GM23248 (cell line): ENCODE results near the gene LSM5. TPM values are rescaled to one million over a fixed set of nuclear protein-coding genes. Genes with fewer than 3 reads are reported as not detected.
"Not testable (repeated sequence)": the region's sequence is repeated elsewhere in the genome, so short reads cannot be mapped to it uniquely, and the experiment has no call there.

Experiments
- DNase-seq: peaks from one replicate; pipeline ENCODE4 v3.0.0-alpha.2; 2015
- H2AFZ ChIP-seq: fragments of 200-600 bp; sonication (generic); 2 replicates; pipeline ENCODE4 v1.6.1; 2016; ENCODE audit warnings: antibody characterized with exemption
- H3F3A ChIP-seq: fragments of 200-600 bp; sonication (generic); 2 replicates; pipeline ENCODE4 v1.6.1; 2016; ENCODE audit warnings: mild to moderate bottlenecking, antibody characterized with exemption, mixed run types; ENCODE audit not compliant: insufficient read depth
- H3K27ac ChIP-seq: fragments of 200-600 bp; sonication (generic); 2 replicates; pipeline ENCODE4 v1.5.1; 2016; ENCODE audit warnings: mild to moderate bottlenecking
- H3K27me3 ChIP-seq: fragments of 200-600 bp; sonication (generic); replicated peaks from 2 replicates; pipeline ENCODE4 v1.6.1; 2016; ENCODE audit warnings: mild to moderate bottlenecking; ENCODE audit not compliant: insufficient read depth
- H3K36me3 ChIP-seq: fragments of 200-600 bp; sonication (generic); 2 replicates; pipeline ENCODE4 v1.6.1; 2016; ENCODE audit warnings: low read depth, mild to moderate bottlenecking
- H3K4me1 ChIP-seq: fragments of 200-600 bp; sonication (generic); 2 replicates; pipeline ENCODE4 v1.6.1; 2016; ENCODE audit warnings: mild to moderate bottlenecking; ENCODE audit not compliant: insufficient read depth
- H3K4me2 ChIP-seq: fragments of 200-600 bp; sonication (generic); one replicate; pipeline ENCODE4 v1.6.1; 2016; ENCODE audit warnings: mild to moderate bottlenecking; ENCODE audit not compliant: unreplicated experiment
- H3K4me3 ChIP-seq: fragments of 200-600 bp; sonication (generic); 2 replicates; pipeline ENCODE4 v1.5.1; 2016; ENCODE audit warnings: mild to moderate bottlenecking
- H3K79me2 ChIP-seq: fragments of 200-600 bp; sonication (generic); 2 replicates; pipeline ENCODE4 v1.6.1; 2016; ENCODE audit warnings: mild to moderate bottlenecking; ENCODE audit not compliant: insufficient read depth
- H3K9ac ChIP-seq: fragments of 200-600 bp; sonication (generic); 2 replicates; pipeline ENCODE4 v1.6.1; 2016; ENCODE audit warnings: mild to moderate bottlenecking
- H3K9me2 ChIP-seq: fragments of 200-600 bp; sonication (generic); 2 replicates; pipeline ENCODE4 v1.6.1; 2016; ENCODE audit warnings: mixed run types, mild to moderate bottlenecking, moderate library complexity; ENCODE audit not compliant: insufficient read depth
- H3K9me3 ChIP-seq: fragments of 200-600 bp; sonication (generic); one replicate; pipeline ENCODE4 v1.6.1; 2017; ENCODE audit warnings: low read depth
- H4K20me1 ChIP-seq: fragments of 200-600 bp; sonication (generic); 2 replicates; pipeline ENCODE4 v1.6.0; 2016; ENCODE audit not compliant: insufficient read depth
- EZH2 ChIP-seq: fragments of 200-600 bp; sonication (generic); IDR thresholded peaks from 2 replicates; pipeline ENCODE4 v1.6.1; 2018; ENCODE audit warnings: antibody characterized with exemption, mild to moderate bottlenecking; ENCODE audit not compliant: insufficient read depth, poor library complexity, severe bottlenecking
- EZH2phosphoT487 ChIP-seq: fragments of 200-600 bp; sonication (generic); IDR thresholded peaks from 2 replicates; pipeline ENCODE4 v1.6.1; 2018; ENCODE audit warnings: antibody characterized with exemption, moderate library complexity, mild to moderate bottlenecking, low read depth; ENCODE audit not compliant: insufficient read depth
- WGBS, 2 experiments: methylation state at CpG; one replicate each; pipeline ENCODE4 v1.1.6; 2015 to 2017; ENCODE audit warnings: low lambda C conversion rate in 2 of 2, low coverage in 1 of 2; ENCODE audit errors: missing lambda C conversion rate in 2 of 2; 5-methylcytosine and 5-hydroxymethylcytosine counted together
- in situ Hi-C: fragments of 300-500 bp; cut with MboI; formaldehyde crosslinking; loops from 2 replicates; pipeline ENCODE4 v1.15.0; 2020
- polyA plus RNA-seq: library from polyadenylated mRNA; unstranded; fragments of >200 nt; fragmentation: Nextera tagmentation; extraction: Ambion mirVana; gene quantifications from 2 replicates; pipeline ENCODE4 v1.2.1, GENCODE V29; 2016
- total RNA-seq: library from RNA; depleted of rRNA; stranded (reverse); fragments of >200 nt; shearing (Covaris generic); gene quantifications from 2 replicates; pipeline ENCODE4 v1.2.3, GENCODE V29; 2014

LSM5 gene
- total and polyA plus RNA-seq, 2 experiments from 2014 or later, result 19.7 to 110 TPM

DNA sequence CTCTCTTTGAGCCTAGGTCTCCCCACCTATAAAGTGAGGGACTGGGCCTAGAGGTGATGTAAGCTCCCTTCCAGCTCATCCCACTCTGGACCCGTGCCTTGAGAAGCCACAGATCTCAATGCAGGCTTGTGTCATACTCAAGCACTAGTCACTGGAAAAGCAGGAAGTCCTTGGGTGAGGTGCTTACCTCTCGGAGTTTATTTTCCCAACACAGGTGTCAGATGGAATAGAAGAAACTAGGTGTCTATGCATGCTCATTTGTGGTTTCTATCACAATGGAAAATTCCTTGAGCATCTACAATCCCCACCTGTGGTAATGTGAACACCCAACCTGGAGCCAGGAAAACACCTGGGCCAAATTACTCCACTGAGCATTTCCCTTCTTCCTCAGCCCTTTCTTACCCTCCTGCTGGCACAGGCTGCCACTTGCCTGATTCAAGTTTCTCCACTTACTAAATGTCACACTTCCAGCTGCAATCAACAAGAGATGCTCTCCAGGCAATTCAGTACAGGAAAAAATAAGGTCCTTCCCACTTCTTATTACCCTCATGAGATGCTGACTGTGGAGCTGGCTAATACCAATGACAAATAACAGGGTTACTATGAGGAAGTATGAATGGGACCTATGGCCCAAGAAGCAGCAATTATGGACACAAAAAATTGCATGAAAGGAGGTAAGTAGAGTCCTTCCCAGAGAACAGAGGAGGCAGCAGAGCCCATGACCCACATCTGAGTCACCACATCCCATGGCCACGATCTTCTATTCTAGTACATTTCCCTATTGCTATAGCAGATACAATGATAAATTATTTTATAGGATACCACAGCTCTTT, 13.1 kb downstream of the LSM5 start:
- Histone ChIP-seq H3K79me2 (no peaks in the 10 kb centered on the region), H3K36me3 (no peaks in the 10 kb centered on the region), H3K4me3 (no peak overlapping the region), H3F3A (peaks cover 10% of the 10 kb centered on the region; the same call in 1 of the 2 replicates), H2AFZ (no peak overlapping the region), H3K27ac (no peak overlapping the region), H3K9me3 (no peaks in the 10 kb centered on the region), H3K9ac (no peak overlapping the region), H3K9me2 (no peaks in the 10 kb centered on the region), H3K4me2 (no peak overlapping the region), H4K20me1 (no peaks in the 10 kb centered on the region), H3K4me1 (peaks cover 15% of the 10 kb centered on the region), H3K27me3 (no peaks in the 10 kb centered on the region)
- TF ChIP-seq EZH2phosphoT487, result no peak
- no peak for TF ChIP-seq EZH2
- WGBS, 2 experiments, result 39 to 41% methylated on average over 3 of the region's 3 CpGs
- peak; percentile 34 for DNase-seq
- in situ Hi-C loops, result loop anchor here (5.0 to 25.0 kb wide), 2 partner anchors 265 to 715 kb away; no protein-coding TSS in a partner anchor

DNA sequence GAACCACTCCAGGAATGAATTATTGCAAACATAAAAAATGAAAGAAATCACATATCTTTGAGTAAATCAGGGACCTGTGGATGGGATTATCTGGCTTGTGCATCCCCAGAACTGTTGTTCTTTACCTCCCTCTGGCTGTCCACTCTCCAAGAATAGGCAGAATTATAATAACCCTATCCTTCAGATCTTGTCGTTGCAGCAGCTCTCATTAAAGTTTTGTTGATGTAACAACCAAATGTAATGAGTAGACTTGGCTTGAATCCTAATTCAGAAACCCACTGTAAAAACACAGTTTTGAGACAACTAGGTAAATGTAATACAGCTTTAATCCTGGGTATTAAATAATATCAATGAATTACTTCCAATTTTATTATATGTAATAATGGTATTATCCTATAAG, 16.2 kb downstream of the LSM5 start:
- in situ Hi-C loops, result no loop called here
- peaks cover 15% of the 10 kb centered on the region for H3K4me1 ChIP-seq

DNA sequence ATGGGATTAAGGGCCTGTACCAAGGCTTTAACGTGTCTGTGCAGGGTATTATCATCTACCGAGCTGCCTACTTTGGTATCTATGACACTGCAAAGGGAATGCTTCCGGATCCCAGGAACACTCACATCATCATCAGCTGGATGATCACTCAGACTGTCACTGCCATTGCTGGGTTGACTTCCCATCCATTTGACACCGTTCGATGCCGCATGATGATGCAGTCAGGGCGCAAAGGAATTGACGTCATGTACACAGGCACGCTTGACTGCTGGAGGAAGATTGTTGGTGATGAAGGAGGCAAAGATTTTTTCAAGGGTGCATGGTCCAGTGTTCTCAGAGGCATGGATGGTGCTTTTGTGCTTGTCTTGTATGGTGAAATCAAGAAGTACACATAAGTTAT, 18.2 kb downstream of the LSM5 start:
- Histone ChIP-seq H2AFZ (no peak overlapping the region), H3K4me3 (no peak overlapping the region), H3K9me3 (no peaks in the 10 kb centered on the region), H3K27me3 (no peaks in the 10 kb centered on the region), H3F3A (peaks cover 7% of the 10 kb centered on the region; the same call in 1 of the 2 replicates), H3K9me2 (no peaks in the 10 kb centered on the region), H3K36me3 (no peaks in the 10 kb centered on the region), H3K4me2 (no peak overlapping the region), H3K9ac (no peak overlapping the region), H3K79me2 (no peaks in the 10 kb centered on the region), H4K20me1 (no peaks in the 10 kb centered on the region), H3K4me1 (peaks cover 7% of the 10 kb centered on the region), H3K27ac (no peak overlapping the region)
- 77 to 82% methylated on average over 9 of the region's 9 CpGs for WGBS, 2 experiments
- no peak for DNase-seq
- TF ChIP-seq EZH2, result no peak
- TF ChIP-seq EZH2phosphoT487, result no peak
- in situ Hi-C loops, result no loop called here

More for the DNA sequence above, 16.2 kb downstream of the LSM5 start:
- WGBS, 2 experiments, result 5 to 25% methylated on average over 1 of the region's 1 CpG
- Histone ChIP-seq H3K9me3 (no peaks in the 10 kb centered on the region), H3K9ac (no peak overlapping the region), H3K36me3 (no peaks in the 10 kb centered on the region), H3F3A (peaks cover 10% of the 10 kb centered on the region; the same call in 1 of the 2 replicates), H3K27me3 (no peaks in the 10 kb centered on the region), H2AFZ (no peak overlapping the region), H3K79me2 (no peaks in the 10 kb centered on the region), H3K4me2 (no peak overlapping the region), H3K27ac (no peak overlapping the region), H3K4me3 (no peak overlapping the region), H3K9me2 (no peaks in the 10 kb centered on the region), H4K20me1 (no peaks in the 10 kb centered on the region)
- DNase-seq, result no peak
- TF ChIP-seq EZH2 (no peak), EZH2phosphoT487 (no peak)

DNA sequence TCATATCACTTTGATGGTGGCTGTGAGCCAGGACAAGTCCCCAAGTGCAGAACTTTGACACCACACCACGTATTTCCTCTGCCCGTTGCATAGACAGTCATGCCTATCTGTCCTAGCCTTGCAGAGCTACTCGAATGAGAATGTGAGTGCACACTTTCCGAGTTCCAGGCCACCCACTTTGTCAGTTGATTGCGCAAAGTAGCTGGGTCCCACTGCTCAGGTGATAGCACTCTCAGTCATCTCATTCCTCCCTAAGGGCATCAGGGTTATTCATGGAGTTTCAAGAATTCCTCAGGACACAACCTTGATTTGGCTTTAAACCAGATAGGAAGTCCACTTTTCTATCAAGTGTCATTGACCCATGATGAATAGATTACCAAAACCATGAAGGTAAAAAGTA, 19.3 kb downstream of the LSM5 start:
- Histone ChIP-seq H3K27ac (no peak overlapping the region), H3K79me2 (no peaks in the 10 kb centered on the region), H3K4me2 (no peak overlapping the region), H3K9me2 (no peaks in the 10 kb centered on the region), H3K9me3 (no peaks in the 10 kb centered on the region), H3K4me3 (no peak overlapping the region), H4K20me1 (no peaks in the 10 kb centered on the region), H3K36me3 (no peaks in the 10 kb centered on the region), H3K4me1 (peaks cover 7% of the 10 kb centered on the region), H2AFZ (no peak overlapping the region), H3K9ac (no peak overlapping the region), H3F3A (peaks cover 7% of the 10 kb centered on the region; the same call in 1 of the 2 replicates), H3K27me3 (no peaks in the 10 kb centered on the region)
- WGBS, 2 experiments, result 41 to 46% methylated on average over 5 of the region's 5 CpGs
- in situ Hi-C loops, result no loop called here
- no peak for DNase-seq
- TF ChIP-seq EZH2phosphoT487, result no peak
- TF ChIP-seq EZH2, result no peak

DNA sequence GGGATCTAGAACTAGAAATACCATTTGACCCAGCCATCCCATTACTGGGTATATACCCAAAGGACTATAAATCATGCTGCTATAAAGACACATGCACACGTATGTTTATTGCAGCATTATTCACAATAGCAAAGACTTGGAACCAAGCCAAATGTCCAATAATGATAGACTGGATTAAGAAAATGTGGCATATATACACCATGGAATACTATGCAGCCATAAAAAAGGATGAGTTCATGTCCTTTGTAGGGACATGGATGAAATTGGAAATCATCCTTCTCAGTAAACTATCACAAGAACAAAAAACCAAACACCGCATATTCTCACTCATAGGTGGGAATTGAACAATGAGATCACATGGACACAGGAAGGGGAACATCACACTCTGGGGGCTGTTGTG, 20.2 kb downstream of the LSM5 start:
- H3K4me2 ChIP-seq, H3K79me2 ChIP-seq, in situ Hi-C loops, H2AFZ ChIP-seq, H3K9ac ChIP-seq, DNase-seq, H3K4me3 ChIP-seq, H3K27ac ChIP-seq, H3K36me3 ChIP-seq, H3K27me3 ChIP-seq, H3K4me1 ChIP-seq, H3K9me3 ChIP-seq, H3K9me2 ChIP-seq, H3F3A ChIP-seq, H4K20me1 ChIP-seq: not testable (repeated sequence)
- WGBS, 2 experiments, result 48 to 80% methylated on average over 1 of the region's 2 CpGs

DNA sequence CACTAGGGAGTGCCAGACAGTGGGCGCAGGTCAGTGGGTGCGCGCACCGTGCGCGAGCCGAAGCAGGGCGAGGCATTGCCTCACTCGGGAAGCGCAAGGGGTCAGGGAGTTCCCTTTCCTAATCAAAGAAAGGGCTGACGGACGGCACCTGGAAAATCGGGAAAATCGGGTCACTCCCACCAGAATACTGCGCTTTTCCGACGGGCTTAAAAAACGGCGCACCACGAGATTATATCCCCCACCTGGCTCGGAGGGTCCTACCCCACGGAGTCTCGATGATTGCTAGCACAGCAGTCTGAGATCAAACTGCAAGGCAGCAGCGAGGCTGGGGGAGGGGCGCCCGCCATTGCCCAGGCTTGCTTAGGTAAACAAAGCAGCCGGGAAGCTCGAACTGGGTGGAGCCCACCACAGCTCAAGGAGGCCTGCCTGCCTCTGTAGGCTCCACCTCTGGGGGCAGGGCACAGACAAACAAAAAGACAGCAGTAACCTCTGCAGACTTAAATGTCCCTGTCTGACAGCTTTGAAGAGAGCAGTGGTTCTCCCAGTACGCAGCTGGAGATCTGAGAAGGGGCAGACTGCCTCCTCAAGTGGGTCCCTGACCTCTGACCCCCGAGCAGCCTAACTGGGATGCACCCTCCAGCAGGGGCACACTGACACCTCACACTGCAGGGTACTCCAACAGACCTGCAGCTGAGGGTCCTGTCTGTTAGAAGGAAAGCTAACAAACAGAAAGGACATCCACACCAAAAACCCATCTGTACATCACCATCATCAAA, 25.4 kb downstream of the LSM5 start:
- H3K27me3 ChIP-seq, H3K4me3 ChIP-seq, H3K9ac ChIP-seq, DNase-seq, H3K4me1 ChIP-seq, H2AFZ ChIP-seq, H3K9me2 ChIP-seq, in situ Hi-C loops, H3K79me2 ChIP-seq, H3K4me2 ChIP-seq, H3K9me3 ChIP-seq, H3K27ac ChIP-seq, H3K36me3 ChIP-seq, H4K20me1 ChIP-seq, H3F3A ChIP-seq: not testable (repeated sequence)
- 56 to 71% methylated on average over 14 to 20 of the region's 30 CpGs for WGBS, 2 experiments
